ELR (cell line): ENCODE results near the gene RHNO1.

ENCODE experiments used
- DNase-seq: peaks from one replicate; pipeline ENCODE4 v3.0.0-alpha.2; 2015; ENCODE audit warnings: low read depth

Gene RHNO1

GRCh38 chr12:2877047-2877952 is at the start of gene RHNO1, which contains the start of gene FOXM1:
RHNO1 (plus strand) TSS chr12:2877223; CDS start chr12:2885367, 8,144 bp downstream.
FOXM1 (minus strand) TSS chr12:2877174; CDS start chr12:2874478, 2,696 bp downstream.
- peak; percentile 93 for DNase-seq

GRCh38 chr12:2829275-2829674 is 47.7 kb upstream of the RHNO1 start:
- DNase-seq, result no peak

- DNase-seq, result no peak
Measured at GRCh38 chr12:2832550-2833127, 44.4 kb upstream of the RHNO1 start.

- DNase-seq, result no peak
Measured at GRCh38 chr12:2833327-2833726, 43.7 kb upstream of the RHNO1 start.

- DNase-seq, result no peak
Measured at GRCh38 chr12:2833810-2834209, 43.2 kb upstream of the RHNO1 start.

GRCh38 chr12:2834581-2835491 is 42.2 kb upstream of the RHNO1 start, which contains the start of gene NRIP2:
NRIP2 (minus strand) TSS chr12:2835035; CDS start chr12:2834983, 52 bp downstream.
- peak; percentile 25 for DNase-seq

GRCh38 chr12:2835691-2836403 is 41.2 kb upstream of the RHNO1 start:
- no peak for DNase-seq

GRCh38 chr12:2836574-2836973 is 40.4 kb upstream of the RHNO1 start:
- no peak for DNase-seq

GRCh38 chr12:2841056-2841650 is 35.9 kb upstream of the RHNO1 start:
- no peak for DNase-seq

GRCh38 chr12:2842948-2843347 is 34.1 kb upstream of the RHNO1 start:
- no peak for DNase-seq

- no peak for DNase-seq
Measured at GRCh38 chr12:2844786-2845185, 32.2 kb upstream of the RHNO1 start.

- DNase-seq, result peak; percentile 70
Measured at GRCh38 chr12:2845280-2845679, 31.7 kb upstream of the RHNO1 start.

GRCh38 chr12:2851931-2852330 is 25.1 kb upstream of the RHNO1 start:
- DNase-seq, result no peak

GRCh38 chr12:2853626-2854025 is 23.4 kb upstream of the RHNO1 start:
- peak; percentile 86 for DNase-seq

- DNase-seq, result no peak
Measured at GRCh38 chr12:2854669-2855453, 22.2 kb upstream of the RHNO1 start.

- DNase-seq, result no peak
Measured at GRCh38 chr12:2855546-2855945, 21.5 kb upstream of the RHNO1 start.

GRCh38 chr12:2856051-2856450 is 21.0 kb upstream of the RHNO1 start:
- peak; percentile 41 for DNase-seq

- no peak for DNase-seq
Measured at GRCh38 chr12:2857021-2857431, 20.0 kb upstream of the RHNO1 start, which contains the start of gene TEX52. TEX52 (minus strand) TSS chr12:2857039; CDS start chr12:2857026, 13 bp downstream.

- no peak for DNase-seq
Measured at GRCh38 chr12:2857576-2857975, 19.4 kb upstream of the RHNO1 start.

GRCh38 chr12:2858334-2858733 is 18.7 kb upstream of the RHNO1 start:
- no peak for DNase-seq
